Measurements from ENCODE around the gene HMOX2.

Gene HMOX2

DNA sequence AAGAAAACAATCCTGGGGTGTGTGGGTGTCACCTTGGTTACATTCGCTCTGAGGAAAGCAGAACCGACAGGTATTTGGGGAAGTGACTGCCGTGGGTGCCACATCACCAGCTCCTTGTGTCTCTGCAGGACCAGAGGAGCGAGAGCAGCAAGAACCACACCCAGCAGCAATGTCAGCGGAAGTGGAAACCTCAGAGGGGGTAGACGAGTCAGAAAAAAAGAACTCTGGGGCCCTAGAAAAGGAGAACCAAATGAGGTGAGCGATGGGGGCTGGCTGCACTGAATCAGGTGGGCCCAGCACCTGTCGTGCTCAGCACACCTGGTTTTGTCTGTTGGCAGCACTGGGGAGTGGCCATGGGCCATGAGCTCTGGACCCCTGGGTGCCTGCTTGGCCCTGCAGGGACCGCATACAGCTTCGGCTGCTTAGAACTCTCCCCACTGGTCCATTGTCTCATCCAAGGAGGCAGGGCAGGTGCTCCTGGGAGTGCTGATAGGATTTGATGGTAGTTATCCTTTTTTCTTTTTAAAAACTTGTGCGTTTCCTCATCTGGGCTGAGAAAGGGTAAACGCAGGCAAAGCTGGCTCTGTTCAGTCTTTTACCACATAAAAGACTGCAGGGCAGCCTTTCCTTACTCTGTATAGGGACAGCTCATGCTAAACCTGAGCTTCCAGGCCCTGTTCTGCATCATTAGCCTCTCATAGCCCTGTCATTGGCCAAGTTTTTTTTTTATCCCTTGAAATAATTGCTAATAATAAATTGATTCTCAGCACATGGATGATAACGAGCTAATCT, 29.4 kb downstream of the HMOX2 start:
- peak; percentile 86 for DNase-seq

DNA sequence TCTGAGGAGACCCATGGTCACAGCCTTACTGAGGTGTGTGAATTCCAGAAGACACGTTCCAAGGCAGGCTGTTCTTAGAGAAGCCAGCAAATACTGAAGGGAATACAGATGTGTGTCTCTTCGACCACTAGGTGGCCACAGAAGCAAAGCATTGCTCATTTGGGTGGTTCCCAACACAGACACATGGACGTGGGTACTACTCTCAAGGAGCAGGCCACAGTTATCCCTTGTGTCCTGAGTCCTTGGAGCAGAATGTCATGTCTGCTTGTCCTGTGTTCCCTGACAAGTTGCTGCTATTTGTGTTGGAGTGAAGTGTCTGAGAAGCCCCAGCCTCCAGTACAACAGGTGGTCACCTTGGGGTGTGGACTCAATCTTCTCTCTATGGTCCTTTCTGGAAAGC, 30.3 kb downstream of the HMOX2 start:
- peak; percentile 67 for DNase-seq

DNA sequence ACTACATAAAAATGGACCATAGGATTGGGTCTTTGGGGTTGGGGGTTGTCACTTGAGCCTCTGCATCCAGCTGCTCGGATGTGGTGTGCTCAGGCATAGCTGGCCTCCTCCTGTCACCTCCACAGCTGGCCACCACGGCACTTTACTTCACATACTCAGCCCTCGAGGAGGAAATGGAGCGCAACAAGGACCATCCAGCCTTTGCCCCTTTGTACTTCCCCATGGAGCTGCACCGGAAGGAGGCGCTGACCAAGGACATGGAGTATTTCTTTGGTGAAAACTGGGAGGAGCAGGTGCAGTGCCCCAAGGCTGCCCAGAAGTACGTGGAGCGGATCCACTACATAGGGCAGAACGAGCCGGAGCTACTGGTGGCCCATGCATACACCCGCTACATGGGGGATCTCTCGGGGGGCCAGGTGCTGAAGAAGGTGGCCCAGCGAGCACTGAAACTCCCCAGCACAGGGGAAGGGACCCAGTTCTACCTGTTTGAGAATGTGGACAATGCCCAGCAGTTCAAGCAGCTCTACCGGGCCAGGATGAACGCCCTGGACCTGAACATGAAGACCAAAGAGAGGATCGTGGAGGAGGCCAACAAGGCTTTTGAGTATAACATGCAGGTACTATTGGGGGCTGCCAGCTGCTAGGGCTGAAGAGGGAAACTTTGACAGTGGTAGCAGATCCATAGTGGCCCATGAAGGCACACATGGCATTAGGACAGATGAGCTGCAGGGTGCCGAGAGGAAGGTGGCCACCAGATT, 31.6 kb downstream of the HMOX2 start:
- DNase-seq, result no peak

DNA sequence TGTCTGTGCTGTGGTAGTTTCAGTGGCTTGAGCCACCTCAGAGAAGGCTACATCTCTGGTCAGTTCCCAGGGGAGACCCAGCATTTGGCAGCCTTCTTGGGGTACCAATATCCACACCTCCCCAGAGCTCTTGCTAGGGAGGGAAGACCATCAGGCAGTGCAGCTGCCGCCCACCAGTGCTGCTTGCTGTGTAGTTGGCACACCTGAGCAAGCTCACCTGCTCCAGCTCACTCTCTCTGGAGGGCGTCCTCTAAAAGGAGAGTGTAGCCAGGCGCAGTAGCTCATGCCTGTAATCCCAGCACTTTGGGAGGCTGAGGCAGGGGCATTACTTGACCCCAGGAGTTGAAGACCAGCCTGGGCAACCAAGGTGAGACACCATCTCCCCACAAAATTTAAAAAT, 32.6 kb downstream of the HMOX2 start:
- DNase-seq, result no peak

DNA sequence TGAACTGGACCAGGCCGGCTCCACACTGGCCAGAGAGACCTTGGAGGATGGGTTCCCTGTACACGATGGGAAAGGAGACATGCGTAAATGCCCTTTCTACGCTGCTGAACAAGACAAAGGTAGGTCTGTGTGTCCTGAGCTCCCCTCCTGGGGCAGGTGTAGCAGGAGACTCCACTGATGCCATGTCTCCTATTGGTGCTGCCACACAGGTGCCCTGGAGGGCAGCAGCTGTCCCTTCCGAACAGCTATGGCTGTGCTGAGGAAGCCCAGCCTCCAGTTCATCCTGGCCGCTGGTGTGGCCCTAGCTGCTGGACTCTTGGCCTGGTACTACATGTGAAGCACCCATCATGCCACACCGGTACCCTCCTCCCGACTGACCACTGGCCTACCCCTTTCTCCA, 33.2 kb downstream of the HMOX2 start:
- no peak for DNase-seq

DNA sequence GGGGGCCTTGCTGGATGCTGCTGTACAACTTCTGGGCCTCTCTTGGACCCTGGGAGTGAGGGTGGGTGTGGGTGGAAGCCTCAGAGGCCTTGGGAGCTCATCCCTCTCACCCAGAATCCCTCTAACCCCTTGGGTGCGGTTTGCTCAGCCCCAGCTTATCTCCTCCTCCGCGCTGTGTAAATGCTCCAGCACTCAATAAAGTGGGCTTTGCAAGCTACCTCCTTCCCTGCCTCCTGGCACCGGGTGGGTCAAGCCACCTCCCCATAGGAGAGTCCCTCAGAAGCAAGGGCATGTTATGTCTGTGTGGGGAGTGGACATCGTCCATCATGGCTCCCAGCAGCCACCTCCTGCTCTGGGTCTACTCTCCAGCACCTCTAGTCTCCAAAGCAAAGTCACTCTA, 33.9 kb downstream of the HMOX2 start:
- DNase-seq, result no peak

DNA sequence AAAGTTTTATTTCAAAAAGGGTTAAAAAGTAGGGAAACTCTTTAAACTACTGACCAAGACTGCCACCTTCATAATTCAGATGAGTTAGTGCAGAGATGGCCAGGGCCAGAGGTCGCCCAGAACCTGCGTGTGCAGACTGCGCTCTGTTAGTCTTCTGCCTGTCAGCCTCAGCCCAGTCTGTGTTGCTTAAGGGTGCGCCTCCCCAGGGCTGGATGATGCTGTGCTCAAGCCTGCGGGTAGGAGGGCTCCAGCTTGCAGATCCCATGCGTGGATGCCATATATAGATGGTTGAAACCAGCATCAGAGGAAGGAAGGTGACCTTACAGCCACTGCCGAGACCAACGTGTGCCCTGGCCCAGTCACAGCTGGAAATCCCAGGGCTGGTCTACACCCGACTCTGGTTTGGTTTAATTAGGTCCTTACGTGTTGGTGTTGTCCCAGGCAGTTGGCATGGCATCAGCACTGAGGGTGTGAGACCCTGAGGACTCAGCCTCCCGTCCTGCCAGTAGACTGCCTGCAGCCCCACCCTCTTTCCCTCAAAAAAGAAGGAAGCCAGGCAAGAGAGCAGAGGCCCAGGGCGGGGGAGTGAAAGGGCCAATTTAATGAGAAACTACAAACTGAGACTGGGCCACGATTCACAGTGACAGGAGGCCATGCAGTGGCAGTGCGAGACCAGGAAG, 34.7 kb downstream of the HMOX2 start:
- no peak for DNase-seq

DNA sequence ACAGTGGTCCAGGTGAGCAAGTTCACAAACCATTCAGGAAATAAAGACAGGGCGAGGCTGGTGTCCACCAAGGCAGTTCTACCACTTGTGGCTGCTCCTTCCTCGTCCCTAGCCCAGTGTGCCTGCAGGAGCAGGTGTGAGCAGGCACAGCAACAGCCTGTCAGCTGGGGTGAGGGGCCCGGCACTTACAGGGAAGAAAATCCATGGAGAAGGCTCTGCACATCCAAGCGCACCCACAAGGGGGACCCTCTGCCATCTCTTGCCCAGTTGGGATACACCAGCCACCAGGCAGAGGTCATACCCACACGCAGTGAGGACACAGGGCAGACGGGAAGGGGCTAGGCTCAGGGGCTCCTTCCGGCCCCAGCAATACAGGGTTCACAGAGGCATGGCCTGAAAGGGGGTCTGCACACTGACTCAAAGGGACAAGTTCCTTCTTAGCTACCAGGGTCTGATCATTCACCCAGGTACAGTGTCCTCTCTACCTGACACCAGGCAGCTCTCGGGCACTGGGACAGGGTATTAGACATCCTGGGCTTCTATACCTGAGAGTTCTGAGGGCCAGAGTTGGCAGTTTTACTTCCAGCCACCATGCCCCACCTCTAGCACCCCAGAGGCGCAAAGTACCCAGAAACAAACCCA, 35.4 kb downstream of the HMOX2 start:
- DNase-seq, result peak; percentile 35

DNA sequence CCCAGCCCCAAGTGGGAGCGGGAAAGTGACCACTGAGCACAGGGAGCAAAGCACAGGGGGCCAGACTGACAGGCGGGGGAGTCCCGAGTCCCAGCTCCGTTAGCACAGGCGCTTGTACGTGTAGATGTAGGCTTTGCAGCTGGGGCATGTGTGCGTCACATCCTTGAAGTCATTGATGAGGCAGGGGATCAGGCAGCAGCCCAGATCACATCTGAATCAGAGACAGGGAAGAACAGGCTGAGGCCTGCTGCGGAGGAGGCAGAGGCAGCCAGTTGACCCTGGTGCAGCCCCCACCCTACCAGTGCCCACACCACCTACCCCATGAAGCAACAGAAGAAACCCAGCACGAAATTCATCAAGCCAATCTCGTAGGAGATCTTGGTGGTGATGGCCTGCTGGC, 36.3 kb downstream of the HMOX2 start:
- DNase-seq, result no peak

DNA sequence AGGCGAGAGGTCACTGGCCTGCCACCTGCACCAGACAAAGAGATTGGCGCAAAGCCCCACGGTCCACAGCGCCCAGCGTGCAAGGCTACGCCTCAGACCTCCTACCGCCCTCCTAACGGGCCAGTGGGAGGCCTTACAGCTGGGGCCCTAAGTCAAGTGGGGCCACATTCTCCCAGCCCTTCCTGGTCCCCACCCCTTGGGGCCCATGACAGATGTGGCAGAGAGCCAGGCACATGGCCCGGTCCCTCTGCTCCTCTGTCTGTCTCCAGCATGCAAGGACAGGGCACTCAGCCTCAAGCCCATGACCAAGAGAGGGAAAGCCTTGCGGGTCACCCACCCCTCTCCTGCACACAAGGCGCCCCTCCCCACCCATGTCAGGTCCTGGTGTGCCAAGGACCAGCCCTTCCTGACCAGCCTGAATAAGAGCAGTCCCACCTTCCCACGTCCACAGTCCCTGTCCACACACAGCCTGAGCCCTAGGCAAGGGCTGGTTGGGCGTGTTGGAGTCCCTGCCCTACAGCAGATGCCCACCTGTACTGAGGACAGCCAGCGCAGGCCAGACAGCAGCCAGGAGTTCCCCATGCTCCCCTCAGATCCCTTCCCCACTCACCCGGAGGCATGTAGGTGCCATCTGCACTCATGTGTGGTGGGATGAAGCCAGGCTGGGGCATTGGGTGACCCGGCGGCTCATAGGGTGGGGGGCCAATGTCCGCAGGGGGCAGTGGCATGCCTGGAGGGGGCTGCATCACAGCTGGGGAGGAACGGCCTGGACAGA, 37.1 kb downstream of the HMOX2 start:
- DNase-seq, result no peak

DNA sequence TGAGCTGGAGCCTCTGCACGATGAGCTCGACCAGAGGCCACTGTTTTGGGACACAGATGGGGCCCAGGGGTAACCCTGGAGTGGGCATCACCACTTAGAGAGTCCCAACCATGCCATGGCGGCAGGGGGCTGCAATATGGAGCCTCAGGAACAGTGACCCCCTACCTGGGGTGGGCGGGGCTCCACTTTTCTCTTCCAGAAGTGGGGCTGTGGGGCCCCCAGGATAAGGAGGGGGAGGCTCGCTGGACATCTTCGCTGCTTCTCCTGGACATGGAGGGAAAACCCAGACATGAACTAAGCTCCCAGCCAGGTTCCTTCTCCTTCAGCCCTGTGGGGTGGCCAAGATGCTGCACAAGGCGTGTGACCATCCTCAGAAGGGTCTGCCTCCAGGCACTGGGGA, 37.7 kb downstream of the HMOX2 start:
- no peak for DNase-seq

DNA sequence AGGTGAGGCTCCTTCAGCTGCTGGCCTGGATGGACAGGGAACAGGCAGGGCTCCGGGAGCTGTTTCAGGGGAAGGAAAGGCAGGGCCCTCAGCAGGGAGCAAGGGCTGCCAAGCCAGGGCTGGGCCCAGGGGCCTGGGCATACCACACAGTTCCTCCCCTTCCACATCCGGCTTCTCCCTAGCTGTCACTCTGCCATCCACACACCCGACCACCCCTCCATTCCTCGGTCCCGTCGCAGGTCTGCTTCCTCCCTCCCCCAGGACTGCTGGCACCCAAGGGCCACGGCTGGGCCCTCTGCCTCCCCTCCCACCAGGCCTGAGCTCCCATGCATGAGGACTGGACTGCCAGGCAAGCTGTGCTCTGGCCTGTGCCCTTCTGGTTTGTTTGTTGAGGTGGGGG, 38.4 kb downstream of the HMOX2 start:
- no peak for DNase-seq

DNA sequence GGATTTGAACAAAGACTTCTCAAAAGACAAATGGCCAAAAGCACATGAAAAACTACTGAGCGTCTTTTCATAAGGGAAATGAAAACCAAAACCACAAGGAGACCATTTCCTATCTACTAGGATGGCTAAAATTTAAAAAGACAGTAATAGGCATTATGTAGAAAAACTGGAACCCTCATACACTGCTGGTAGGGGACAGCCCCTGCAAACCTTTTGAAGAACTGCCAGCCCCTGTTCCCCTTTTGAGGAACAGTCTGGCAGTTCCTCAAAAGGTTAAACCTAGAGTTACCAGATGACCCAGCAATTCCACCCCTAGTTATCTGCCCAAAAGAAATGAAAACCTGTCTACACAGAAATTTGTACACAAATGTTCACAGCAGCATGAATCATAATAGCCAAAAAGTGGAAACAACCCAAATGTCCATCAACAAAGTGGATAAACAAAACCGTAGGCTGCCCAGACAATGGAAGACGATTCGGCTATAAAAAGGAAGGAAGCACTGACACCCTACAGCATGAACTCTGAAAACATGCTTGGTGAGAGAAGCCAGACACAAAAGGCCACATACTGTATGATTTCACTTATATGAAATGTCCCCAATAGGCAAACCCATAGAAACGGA, 39.5 kb downstream of the HMOX2 start:
- peak; percentile 97 for DNase-seq

DNA sequence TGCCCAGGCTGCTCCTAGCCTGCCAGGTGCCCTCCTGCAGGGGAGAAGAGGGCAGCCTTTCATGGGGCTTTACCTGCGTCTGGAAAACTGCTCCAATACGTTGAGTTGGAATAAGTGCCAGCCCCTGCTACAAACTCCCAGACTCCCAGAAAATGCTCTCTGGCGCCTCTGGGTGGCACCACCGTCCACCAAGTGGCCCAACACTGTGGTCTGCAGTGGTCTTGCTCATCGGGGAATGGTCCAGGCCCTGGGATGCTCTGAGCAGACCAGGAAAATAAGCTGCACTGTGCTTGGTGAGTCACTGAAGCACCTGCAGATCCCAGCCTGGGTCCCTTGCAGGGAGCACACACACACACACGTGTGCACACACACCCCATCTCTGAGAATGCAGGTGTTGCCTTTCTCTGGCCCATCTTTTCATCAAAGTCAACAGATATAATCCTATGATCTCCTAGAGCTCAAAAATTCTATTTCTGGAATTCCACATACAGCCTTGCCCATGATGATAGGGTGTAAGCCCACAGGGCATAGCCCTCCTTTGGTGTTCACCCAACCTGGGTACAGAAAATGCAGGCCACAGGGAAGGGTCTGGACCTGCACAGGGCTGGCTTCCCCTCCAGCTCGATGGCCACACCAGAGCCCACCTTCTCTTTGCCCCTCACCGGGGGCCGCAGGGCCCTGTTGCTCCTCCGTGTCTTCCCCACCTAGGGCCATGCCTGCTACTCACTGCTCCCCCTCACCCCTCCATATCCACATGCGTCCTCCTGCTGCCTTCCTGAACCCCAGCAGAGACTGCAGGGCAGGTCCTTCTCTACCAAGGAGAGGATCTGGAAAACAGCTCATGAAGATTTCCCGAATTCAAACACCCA, 41.8 kb downstream of the HMOX2 start:
- DNase-seq, result peak; percentile 21

DNA sequence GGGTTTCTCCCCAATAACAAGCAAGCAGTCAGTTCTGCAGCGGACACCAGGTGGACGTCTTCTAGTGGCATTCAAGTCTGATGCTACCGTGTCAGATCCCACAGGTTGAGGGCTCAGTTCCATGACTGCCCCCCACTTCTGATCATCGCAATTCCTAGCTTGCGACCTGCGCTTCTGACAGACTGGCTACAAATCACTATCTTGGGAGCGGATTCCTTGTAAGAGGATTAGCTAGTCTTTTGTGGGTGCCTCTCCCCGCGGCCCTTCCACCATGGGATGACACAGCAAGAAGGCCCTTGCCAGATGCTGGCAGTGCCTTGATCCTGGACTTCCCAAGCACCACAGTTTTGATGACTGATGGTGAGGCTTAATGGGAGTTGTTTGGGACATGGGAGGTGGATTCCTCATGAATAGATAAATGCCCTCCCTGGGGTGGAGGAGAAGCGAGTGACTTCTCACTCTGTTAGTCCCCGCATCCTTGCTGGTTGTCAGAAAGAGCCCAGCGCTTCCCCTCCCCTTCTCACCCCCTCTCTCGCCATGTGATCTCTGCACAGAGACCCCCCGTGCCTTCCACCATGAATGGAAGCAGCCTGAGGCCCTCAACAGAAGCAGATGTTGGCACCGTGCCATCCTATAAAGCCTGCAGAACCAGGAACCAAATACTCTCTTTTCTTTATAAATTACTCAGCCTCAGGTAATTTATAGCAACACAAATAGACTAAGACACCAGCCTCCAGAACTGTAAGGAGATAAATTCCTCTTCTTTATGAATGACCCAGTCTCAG, 43.3 kb downstream of the HMOX2 start:
- no peak for DNase-seq

DNA sequence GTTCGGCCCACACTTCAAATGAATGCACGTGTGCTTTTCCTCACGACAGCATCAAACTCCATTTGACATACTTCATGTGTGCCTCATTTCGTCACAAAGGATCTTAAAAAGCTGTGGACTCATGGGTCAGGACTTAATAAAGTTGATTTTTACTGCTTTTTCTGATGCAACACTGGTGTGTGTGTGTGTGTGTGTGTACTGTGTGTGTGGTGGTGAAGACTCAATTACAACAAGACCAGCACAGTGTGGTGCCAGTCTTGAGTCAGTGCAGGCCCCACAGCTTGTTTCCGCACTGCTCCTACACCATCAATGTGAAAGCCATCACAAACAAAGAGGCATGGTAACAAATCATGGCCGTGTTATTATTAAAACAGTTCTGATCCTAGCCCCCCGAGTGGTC, 44.7 kb downstream of the HMOX2 start:
- DNase-seq, result peak; percentile 2

DNA sequence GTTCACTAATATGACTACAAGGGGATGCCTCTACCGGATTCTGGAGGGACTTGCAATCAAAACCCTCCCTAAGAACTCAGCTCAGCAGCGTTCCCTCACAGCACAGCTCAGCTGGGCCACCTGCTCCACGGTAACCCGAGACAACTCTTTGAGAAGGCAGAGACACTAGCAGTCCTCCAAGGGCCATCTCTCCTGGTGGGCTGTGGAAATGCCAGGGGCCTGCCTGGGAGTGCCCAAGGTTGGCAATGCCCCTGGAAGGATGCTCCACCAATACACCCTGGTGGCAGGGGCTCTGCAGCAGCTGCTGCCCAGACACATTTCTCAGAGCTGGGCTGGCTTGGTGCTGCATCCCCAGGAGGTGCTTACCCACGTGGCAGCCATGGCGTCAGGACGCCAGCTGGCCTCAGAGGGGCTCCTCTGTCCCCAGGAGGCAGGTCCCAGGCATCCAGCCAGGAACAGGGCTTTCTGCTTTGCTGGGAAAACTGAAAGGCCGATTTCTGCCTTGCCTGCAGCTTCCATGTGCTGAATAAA, 45.9 kb downstream of the HMOX2 start:
- no peak for DNase-seq

DNA sequence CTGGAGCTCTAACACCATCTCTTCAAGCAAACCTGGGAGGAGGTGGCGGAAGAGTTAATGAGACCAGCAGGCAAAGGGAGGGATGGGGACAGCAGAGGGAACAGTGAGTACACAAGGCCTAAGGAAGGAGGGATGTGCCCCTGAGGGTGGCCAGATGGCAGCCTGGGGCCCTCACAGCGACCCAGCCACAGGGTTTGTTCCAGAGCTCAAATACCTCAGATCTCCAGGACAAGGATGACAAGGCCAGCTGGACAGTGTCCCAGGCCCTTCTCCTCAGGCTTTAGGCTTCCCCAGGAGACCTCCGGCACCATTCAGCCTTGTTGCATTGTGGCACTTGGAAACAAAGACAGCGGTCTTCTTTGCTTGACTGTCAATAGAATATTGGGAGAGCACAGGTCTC, 47.5 kb downstream of the HMOX2 start:
- no peak for DNase-seq

DNA sequence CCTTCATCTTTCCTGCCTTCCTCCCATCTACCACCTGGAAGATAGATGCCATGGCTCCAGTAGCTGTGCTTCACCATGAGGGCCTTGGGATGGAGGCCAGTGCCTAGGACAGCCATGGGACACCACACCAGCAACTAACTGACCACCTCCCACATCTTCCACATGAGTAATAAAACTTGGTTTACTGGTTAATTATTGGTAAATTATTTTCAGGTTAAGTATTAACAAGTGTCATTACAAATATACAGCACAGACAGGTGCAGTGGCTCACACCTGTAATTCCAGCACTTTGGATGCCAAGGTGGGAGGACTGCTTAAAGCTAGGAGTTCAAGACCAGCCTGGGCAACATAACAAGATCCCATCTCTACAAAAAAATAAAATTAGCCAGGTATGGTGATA, 48.4 kb downstream of the HMOX2 start:
- DNase-seq, result no peak

DNA sequence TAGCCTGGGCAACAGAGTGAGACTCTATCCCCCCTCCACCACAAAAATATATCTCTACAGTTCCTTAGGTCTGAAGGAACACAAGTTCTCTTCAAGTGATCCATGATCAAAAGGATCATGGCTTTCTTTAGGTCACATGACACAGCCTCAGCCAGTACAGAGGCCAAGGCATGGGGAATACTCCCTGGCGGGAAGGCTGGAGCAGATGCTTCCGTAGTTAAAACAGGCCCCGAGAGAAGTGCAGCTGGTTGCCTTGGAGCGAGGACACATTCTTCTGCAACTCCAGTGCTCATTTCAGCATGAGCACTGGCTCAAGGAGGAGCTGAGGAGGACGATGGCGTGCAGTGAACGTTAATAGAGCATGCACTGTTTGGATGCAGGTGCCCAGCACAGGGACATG, 48.9 kb downstream of the HMOX2 start:
- DNase-seq, result no peak

Measured in MV-4-11 (cell line).